DMS 273 treated with DMSO at 0.1 percent for 48 hours (cell line): Measurements from ENCODE around the gene WDR20.
"Not testable (repeated sequence)": the region's sequence is repeated elsewhere in the genome, so short reads cannot be mapped to it uniquely, and the experiment has no call there.

Source experiments
- DNase-seq: peaks from one replicate; lab custom pipeline; 2025; lab: John Stamatoyannopoulos, UW

Gene WDR20

DNA sequence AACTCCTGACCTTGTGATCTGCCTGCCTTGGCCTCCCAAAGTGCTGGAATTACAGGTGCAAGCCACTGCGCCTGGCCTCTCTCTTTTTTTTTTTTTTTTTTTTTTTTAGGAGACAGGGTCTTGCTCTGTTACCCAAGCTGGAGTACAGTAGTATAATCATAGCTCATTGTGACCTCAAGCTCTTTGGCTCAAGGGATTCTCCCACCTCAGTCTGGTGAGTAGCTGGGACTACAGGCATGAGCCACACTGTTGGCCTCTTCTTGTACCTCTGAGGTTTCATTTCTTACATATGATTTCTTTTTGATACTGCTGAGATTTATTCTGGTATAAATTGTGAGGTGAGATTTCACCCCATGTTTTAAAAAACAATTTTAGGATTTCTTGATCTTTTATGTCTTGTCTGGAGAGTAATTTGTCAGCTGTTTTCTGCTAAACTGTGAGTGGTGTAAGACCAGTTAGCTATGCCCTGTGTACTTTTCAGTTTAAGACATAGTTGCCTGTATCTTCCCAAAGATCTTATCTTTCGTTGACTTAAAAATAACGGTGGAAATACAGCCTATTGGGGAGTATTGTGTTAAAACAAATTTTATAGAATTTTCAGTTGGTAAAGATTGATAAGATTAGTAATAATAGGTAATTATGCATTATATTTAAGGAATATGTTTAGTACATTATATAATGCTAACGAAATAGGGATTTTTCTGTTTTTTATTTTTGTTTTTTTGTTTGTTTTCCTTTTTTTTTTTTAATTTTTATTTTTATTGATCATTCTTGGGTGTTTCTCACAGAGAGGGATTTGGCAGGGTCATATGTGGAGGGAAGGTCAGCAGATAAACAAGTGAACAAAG lies 31.7 kb downstream of the WDR20 start:
- no peak for DNase-seq

DNA sequence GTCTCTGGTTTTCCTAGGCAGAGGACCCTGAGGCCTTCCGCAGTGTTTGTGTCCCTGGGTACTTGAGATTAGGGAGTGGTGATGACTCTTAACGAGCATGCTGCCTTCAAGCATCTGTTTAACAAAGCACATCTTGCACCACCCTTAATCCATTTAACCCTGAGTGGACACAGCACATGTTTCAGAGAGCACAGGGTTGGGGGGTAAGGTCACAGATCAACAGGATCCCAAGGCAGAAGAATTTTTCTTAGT lies 32.2 kb downstream of the WDR20 start:
- not testable (repeated sequence) for DNase-seq

DNA sequence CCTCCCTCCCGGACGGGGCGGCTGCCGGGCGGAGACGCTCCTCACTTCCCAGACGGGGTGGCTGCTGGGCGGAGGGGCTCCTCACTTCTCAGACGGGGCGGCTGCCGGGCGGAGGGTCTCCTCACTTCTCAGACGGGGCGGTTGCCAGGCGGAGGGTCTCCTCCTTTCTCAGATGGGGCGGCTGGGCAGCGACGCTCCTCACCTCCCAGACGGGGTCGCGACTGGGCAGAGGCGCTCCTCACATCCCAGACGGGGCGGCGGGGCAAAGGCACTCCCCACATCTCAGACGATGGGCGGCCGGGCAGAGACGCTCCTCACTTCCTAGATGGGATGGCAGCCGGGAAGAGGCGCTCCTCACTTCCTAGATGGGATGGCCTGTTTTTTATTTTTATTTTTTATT lies 33.0 kb downstream of the WDR20 start:
- DNase-seq, result not testable (repeated sequence)

DNA sequence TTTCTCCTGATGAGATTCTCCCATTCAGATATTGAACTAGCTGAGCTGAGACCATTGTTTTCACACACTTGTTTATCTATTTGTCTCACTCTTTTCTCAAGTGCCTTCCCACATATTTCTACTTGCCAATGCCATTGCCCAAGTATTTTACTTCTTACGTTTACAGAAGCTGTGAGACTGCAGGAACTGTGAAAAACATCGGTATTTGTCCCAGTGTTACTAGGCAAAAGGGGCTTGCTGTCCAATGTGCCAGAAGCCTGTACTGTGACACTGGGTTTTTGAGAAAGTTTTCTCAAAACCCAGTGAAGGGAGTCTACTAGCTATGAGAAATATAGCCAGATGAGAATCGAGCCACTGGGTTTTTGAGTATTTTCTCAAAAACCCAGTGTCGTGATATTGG lies 37.5 kb downstream of the WDR20 start:
- no peak for DNase-seq

DNA sequence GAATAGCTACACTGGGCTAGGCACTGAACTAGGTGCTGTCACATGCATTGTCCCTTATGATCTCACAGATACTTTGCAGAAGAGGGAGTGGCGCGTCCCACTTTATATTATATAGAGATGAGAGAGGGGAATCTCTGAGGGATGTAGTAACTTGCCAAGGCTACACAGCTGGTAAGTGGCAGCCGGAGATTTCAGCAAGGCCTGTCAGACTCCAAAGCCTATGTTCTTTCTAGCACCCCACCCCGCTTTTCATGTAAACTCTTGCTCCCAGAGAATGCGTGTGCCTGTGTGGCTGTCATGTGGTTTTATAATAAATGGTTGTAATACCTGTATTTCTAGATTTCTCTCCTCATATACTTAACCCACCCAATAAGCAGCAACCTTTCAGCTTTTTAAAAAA lies 39.1 kb downstream of the WDR20 start:
- DNase-seq, result no peak

DNA sequence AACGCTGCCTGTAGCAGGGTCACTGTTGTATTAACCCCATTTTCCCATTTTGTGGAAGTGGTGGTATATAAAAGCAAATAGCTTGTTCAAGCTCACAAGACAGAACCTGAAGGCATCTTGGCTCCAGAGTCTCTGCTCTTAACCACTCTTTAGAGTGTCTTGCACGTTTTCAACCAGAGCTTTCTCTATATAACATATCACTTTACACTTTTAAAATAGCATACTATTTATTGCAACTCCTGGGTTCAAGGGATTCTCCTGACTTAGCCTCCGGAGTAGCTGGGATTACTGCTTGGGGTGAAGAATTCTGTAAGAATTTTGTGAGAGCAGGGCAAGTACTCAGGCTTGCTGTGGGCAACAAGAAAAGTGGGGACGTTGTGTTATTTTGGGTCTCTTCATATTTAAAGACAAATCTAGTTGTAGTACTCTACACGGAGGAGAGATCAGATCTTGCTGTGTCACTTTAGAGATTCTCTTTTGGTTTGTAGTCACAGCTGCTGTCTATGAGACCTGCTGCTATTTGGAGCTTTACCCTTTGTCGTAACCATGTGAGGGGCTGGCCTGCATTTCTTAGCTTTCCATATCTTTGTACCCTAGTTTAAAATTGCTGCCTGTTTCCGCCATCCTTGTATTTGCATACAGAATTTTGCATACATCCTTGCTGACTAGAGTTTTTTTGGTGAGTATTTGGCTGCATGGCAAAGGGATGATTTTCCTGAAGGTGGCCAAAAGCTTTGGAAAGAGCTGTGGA lies 40.7 kb downstream of the WDR20 start:
- no peak for DNase-seq

DNA sequence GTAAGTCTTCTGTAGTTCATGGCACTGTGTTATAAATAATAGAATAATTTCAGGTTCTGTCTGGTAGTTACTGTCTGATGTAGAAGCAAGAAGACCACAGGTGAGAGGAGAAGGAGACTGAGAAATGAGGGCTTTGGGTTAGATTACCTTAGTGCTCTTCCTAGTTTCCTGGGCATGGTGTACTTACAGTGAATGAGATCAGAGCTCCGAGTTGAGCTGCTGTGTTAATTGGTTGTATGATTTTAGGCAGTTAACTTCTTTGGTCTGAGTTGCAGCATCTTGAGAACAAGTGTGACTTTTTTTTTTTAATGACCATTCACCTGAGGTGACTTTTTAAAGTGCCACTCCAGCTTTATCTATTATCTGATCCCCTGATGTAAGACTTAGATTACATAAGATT lies 41.5 kb downstream of the WDR20 start:
- no peak for DNase-seq

DNA sequence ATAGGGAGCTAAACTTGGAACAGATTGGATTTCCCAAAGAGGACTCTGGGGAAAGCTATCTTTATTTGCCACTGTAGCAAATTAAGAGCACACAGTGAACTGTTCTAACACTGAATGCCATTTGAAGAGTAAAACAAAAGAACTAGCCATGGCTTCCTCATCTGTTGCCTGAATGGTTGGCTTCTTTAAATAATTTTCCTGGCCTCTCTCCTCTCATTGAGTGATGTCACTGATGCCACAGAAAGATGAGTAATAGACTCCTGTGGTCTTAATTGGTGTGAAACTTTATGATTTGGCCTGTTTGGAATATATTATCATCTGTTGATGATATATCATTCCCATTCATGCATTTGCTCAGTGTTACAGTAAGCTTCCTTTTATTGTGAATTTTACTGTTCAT lies 42.5 kb downstream of the WDR20 start:
- DNase-seq, result no peak

DNA sequence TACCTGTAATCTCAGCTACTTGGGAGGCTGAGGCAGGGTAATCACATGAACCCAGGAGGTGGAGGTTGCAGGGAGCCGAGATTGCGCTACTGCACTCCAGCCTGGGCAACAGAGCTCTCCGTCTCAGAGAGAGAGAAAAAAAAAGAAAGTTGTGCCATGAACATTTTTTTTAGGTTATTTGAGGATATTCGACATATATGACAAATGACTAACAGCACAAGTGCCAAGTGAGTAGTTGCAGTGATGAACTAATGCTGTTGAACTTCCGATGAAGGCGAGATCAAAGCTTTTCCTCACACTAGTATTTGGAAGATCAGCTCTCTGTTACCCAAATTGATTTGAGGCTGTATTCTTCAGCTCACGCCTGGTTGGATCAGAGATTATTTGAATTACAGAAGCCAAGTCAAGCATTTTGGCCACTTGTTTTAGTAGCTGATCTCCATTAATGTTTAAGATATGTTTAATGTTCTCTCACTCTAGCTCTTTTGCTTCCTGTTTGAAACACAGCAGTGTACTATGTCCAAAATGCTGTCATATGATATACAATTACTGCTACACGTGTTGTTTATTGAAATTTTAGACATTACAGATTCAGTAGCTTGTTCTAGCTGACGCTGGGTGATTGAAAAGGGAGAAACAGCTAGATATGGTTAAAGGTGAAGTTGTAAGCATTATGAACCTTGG lies 43.4 kb downstream of the WDR20 start:
- DNase-seq, result no peak

DNA sequence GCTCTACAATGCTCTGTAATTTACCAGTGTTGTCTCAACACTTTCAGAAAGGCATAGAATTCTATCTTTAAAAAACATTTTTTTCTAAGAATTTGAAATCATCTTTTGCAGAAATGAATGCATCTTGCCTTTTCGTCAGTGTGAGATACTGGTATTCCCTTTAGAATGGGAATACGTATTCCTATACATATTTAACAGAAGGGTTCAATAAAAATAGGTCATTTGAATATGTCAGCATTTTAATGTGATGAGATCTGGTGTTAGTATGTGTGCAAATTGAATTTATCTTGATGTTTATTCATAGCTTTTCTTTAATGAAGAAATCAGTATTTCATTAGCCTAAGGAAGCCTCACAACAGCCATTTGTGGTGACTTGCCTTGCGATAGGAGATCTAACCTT lies 44.2 kb downstream of the WDR20 start:
- no peak for DNase-seq

DNA sequence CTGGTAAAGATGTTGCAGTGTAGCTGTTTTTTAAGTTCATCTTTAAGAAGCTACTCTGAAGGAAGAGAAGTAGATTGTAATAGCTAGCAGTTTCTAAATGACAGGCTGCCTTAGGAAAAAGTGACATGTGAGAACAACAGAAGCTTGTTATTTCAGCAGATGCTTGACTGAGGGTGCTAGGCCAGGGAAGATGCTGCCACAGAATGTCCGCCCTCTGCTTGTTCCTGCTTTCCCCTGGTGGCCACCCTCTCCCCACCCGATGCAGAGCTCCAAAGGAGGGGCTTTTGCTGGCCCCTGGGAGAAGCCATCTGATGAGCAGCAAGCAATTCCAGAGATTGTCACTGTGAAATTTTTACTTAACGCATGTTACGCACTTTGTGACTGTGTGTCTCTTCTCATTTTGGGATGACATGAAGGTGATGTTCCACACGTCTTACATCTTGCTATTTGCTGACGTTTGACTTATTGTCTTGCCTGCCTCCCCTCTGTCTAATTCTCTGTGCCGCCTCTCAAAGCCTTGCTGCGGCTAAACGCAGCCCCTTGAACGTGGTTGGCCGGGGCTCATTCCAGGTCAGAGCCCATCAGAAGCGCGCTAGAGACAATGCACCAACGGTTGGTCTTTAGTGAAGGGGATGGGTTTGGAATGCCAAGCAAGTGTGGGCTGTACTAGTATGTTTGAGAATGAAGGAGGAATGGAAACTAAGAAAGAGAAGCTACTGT lies 44.8 kb downstream of the WDR20 start:
- DNase-seq, result no peak

DNA sequence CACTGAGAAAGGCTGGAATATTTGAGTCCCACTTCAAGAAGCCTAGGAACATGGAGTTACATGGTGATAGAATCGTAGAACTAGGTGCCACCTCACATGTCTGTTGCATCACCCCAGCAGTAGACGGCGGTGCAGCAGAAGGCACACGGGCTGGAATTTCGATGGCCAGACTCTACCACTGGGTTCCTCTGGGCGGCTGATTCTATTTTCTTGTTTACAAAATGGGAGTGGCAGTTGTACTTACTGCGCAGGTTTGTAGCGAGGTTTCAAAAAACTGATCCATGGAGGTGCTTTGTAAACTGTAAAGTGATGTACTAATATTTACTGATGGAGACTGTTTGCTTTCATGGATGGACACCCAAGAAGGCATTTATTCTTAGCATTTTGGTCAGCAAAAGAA lies 45.7 kb downstream of the WDR20 start:
- DNase-seq, result no peak

DNA sequence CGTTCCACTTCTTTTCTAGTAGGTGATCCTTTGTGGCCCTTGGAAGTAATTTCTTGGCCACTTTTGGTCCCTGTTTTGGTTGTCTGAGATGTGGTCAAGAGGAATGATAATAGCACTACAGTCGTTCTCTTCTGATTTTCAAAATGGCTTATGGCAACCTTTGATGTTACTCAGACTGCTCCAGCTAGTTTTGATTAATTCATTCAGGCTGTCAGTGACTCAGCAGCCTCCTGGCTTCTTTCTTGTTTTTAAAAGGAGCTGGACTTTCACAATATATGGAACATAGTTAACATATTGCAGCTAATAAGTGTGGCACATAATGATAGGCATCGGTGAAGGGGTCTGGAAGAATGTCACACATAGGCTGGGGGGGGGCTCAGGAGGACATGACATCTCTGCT lies 47.3 kb downstream of the WDR20 start:
- no peak for DNase-seq

DNA sequence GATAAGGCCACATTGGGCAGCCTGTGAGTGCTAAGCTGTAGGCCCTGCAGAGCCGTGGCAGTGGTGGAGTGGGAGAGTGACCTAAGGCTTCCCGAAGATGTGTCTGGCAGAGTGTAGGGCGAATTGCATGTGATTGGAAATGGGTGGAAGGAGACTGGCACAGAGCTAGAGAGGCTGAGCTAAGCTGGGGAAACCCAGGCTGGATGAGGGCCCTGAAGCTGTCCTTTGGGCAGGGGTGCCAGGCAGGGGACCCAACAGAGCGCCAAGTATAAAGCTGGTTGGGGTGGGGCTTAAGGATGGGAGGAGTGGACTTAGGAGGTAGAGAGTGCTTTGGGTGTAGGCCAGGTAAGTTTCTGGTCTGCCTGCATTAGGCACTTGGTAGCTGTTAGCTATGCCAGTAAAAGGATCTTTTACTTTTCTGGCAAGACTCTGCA lies 47.9 kb downstream of the WDR20 start:
- no peak for DNase-seq

DNA sequence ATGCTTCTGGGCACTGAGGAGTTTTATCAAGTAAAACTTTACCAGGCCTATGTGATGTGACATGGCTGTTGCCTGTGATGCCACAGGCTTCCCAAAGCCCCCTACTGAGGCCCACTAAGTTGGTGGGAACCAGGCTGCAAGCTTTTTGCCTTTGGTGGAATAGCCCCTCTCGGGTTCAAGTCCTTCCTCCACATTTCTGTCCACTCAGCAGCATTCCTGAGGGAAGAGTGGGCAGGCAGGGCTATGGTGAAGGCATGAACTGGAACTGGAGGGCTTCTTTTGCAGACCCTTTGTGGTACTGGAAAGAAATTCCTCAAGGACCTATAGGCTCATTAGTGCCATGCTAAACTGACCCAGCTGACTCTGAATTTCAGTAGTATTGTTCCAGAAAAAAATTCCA lies 48.5 kb downstream of the WDR20 start:
- no peak for DNase-seq

DNA sequence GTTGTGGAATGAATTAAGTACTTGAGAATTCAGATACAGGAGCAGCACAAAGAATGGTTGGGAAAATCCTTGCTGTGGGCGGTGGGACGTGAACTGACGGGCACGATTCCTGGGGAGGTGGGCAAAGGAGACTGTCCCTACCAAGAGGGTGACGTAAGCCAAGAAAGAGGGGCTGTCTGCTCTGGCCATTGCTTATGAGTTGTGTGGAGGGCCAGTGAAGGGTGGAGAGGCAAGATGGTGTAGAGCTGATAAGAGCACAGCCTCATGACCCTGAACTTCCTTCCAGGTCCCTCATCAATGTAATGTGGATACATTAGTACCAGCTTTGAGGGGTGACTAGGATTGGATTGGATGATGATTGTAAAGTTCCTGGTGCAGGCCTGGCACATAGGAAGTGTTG lies 50.2 kb downstream of the WDR20 start:
- no peak for DNase-seq

DNA sequence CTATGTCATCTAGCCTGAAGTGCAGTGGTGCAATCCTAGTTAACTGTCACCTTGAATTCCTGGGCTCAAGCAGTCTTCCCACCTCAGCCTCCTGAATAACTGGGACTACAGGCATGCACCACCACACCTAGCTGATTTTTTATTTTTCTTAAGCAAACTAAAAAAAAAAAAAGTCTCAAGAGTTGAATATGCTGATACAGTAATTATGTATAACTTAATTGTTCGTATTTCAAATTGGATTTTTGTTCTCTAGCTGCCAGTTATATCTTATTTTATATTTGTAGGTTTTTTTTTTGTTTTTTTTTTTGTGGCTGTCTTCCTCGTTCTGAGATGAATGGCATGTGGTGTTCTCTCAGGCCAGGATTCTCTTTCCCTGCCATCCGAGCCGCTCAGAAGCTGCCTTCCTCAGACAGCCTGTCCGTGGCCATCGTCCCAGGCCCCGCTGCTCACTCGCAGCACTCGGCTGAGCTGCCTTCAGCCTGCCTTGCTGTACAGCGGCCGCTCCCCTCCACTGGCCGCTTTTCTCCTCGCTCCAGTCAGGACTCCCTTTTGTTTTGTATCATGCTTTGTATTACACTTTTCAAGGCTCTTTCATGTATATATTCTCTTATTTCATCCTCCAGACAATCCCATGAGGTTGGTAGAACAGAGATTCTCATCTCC lies 53.3 kb downstream of the WDR20 start:
- no peak for DNase-seq

DNA sequence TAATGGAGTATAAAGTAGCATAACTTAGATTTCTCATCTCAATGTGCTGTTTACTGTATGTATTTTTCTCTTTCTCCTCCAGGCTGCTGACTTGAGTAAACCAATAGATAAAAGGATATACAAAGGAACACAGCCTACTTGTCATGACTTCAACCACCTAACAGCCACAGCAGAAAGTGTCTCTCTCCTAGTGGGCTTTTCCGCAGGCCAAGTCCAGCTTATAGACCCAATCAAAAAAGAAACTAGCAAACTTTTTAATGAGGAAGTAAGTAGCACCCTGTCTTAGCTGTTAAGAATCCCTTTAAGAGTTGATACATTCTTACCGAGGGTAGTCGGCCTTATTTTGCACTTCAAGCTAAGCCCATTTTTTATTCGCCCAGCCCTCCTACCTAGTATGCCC lies 55.2 kb downstream of the WDR20 start:
- no peak for DNase-seq

DNA sequence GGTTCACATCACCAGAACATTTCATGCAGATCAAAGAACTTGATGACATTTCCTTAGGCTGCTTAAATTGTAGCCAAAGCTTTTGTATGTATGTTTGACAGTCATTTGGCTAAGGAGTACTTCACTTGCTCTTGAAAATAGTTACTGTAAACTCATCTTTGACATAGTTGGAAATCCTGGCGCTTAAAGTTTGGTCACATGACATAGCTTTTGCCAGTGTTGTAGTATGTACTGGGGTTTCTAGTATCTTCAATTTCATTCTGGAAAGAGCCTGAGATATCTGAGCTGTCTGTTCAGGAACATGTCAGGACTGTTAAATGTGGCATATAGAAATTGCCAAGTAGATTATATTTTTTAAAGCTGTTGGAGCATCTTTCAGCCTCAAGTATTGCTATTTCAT lies 55.7 kb downstream of the WDR20 start:
- no peak for DNase-seq

DNA sequence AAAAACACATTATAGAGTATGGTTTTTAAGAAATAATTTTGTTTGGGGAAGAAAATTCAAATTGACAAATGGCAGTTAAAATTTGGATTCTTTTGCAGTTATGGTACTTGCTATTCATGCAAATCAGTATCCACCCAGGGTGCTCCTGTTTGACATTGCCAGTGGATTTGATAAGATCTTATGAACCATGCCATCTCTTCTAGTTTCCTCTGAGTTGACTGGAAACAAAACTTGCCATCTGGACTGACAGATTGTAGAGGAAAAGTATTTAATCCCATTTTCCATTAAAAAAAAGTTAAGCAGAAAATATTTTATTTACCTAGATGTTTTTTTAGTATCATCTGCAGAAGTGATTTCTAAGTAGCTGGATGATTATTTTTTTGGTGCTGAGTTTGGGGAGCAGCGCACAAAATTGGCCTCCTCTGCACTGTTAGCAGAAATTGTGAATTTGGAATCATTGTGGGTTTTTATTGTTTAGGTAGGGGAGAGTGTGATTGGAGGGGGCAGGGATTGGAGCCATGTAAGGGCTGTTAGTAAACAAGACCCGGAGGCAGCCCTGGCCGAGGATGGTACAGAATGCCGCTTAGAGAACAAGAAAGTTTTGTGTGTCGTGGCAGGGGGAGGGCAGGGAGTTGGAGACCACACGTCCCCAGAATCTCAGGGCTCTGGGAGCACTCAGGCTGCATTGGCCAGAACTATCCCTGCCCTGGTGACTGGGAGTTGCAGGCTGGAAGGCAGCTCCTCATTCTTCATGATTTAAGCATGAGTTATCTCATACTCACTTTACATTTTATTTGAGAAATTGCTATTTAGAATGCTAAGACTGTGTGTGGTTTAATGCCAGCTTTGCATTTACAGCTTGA lies 56.6 kb downstream of the WDR20 start:
- DNase-seq, result peak; percentile 46

DNA sequence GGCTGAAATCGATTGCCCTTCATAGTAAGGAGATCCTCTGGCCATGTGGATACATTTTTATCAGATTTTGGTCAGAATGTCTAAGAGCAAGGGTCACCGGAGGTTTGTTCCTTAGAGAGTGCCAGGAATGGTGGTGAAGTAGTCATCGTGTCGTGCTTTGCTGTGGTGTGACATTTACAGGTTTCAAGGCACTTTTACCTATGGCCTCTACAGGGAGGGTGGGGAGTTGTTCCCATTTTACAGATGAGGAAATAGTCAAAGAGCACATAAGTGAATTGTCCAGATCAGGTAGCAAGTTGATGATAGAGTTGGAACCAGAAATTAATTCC lies 57.2 kb downstream of the WDR20 start:
- DNase-seq, result no peak
